Choroid plexus epithelial cell (primary cell): Measurements from ENCODE around the gene RAD51B.

ENCODE experiments used
- DNase-seq: peaks from one replicate; pipeline ENCODE4 v3.0.0-alpha.2; 2010; ENCODE audit warnings: low read depth
- H3K4me3 ChIP-seq: 2 replicates; pipeline ENCODE4 v1.5.1; 2011; ENCODE audit warnings: low read depth, mild to moderate bottlenecking, control low read depth, low read length, moderate library complexity
- CTCF ChIP-seq: conservative IDR thresholded peaks from 2 replicates; pipeline ENCODE4 v1.5.1; 2011; ENCODE audit warnings: low read depth, mild to moderate bottlenecking, control low read depth, inconsistent platforms, low read length, moderate library complexity

Gene RAD51B

GRCh38 chr14:68506645-68507419 is 687.3 kb downstream of the RAD51B start:
- DNase-seq: no peak
- no peak overlapping the region for H3K4me3 ChIP-seq
- no peak for TF ChIP-seq CTCF

GRCh38 chr14:68507544-68508081 is 688.0 kb downstream of the RAD51B start:
- no peak overlapping the region for H3K4me3 ChIP-seq
- DNase-seq: no peak
- no peak for TF ChIP-seq CTCF

- TF ChIP-seq CTCF: no peak
- H3K4me3 ChIP-seq: no peak overlapping the region
- no peak for DNase-seq
These were observed 689.0 kb downstream of the RAD51B start for GRCh38 chr14:68508581-68508980.

GRCh38 chr14:68509188-68509983 is 689.8 kb downstream of the RAD51B start:
- no peak overlapping the region for H3K4me3 ChIP-seq
- TF ChIP-seq CTCF: no peak
- peak; percentile 46 for DNase-seq

GRCh38 chr14:68510201-68511128 is 690.9 kb downstream of the RAD51B start:
- DNase-seq: no peak
- no peak for TF ChIP-seq CTCF
- H3K4me3 ChIP-seq: no peak overlapping the region
